ENCODE measurements around the gene ATOH7.
A peak's percentile ranks its signal among the peaks of the same experiment; 100 is the strongest.
"Not testable (repeated sequence)": the region's sequence is repeated elsewhere in the genome, so short reads cannot be mapped to it uniquely, and the experiment has no call there.

The ATOH7 gene

GRCh38 chr10:68235581-68235980 is 3.7 kb upstream of the ATOH7 start:
- DNase-seq, result no peak

GRCh38 chr10:68235111-68235510 is 3.2 kb upstream of the ATOH7 start:
- no peak for DNase-seq

GRCh38 chr10:68233046-68233445 is 1.1 kb upstream of the ATOH7 start:
- DNase-seq, result no peak

GRCh38 chr10:68231106-68231816 is 652 bp downstream of the ATOH7 start:
- DNase-seq, result peak; percentile 83

- DNase-seq, result no peak
Measured at GRCh38 chr10:68230268-68230667, 1.6 kb downstream of the ATOH7 start.

GRCh38 chr10:68224810-68225209 is 7.1 kb downstream of the ATOH7 start:
- no peak for DNase-seq

- no peak for DNase-seq
Measured at GRCh38 chr10:68223535-68224165, 8.3 kb downstream of the ATOH7 start.

GRCh38 chr10:68222391-68222790 is 9.5 kb downstream of the ATOH7 start:
- no peak for DNase-seq

- no peak for DNase-seq
Measured at GRCh38 chr10:68221196-68221595, 10.7 kb downstream of the ATOH7 start.

GRCh38 chr10:68218786-68219185 is 13.1 kb downstream of the ATOH7 start:
- DNase-seq, result no peak

- no peak for DNase-seq
Measured at GRCh38 chr10:68212721-68213352, 19.1 kb downstream of the ATOH7 start.

- DNase-seq, result no peak
Measured at GRCh38 chr10:68211669-68212068, 20.2 kb downstream of the ATOH7 start.

- DNase-seq, result peak; percentile 51
Measured at GRCh38 chr10:68208424-68209042, 23.4 kb downstream of the ATOH7 start.

- no peak for DNase-seq
Measured at GRCh38 chr10:68202960-68203353, 29.0 kb downstream of the ATOH7 start.

GRCh38 chr10:68196701-68197100 is 35.2 kb downstream of the ATOH7 start:
- no peak for DNase-seq

- not testable (repeated sequence) for DNase-seq
Measured at GRCh38 chr10:68195776-68196175, 36.1 kb downstream of the ATOH7 start.

- DNase-seq, result no peak
Measured at GRCh38 chr10:68194290-68194689, 37.6 kb downstream of the ATOH7 start.

GRCh38 chr10:68192113-68192512 is 39.8 kb downstream of the ATOH7 start:
- DNase-seq, result no peak

GRCh38 chr10:68188835-68189234 is 43.1 kb downstream of the ATOH7 start:
- DNase-seq, result no peak

- DNase-seq, result no peak
Measured at GRCh38 chr10:68185085-68185484, 46.8 kb downstream of the ATOH7 start.

GRCh38 chr10:68184546-68184945 is 47.4 kb downstream of the ATOH7 start:
- peak; percentile 57 for DNase-seq

Data from right hindlimb (tissue), 1 donor.